Stimulated activated CD4-positive, alpha-beta T cell treated with anti-CD3 and anti-CD28 coated beads, Interleukin-2, amount 100 ng/mL, for 24 hours (primary cell): ENCODE results near the gene CES2.
A peak's percentile ranks its signal among the peaks of the same experiment; 100 is the strongest.

Experiments
- DNase-seq, 2 donors: peaks; one replicate each; pipeline ENCODE4 v3.0.0-alpha.2; 2020

CES2 gene

GRCh38 chr16:66902648-66903543 is 32.4 kb upstream of the CES2 start:
- DNase-seq, result no peak

GRCh38 chr16:66903544-66904427 is 31.5 kb upstream of the CES2 start:
- DNase-seq, result no peak

- DNase-seq, result no peak
Observed at GRCh38 chr16:66904428-66904845, 30.9 kb upstream of the CES2 start.

DNA sequence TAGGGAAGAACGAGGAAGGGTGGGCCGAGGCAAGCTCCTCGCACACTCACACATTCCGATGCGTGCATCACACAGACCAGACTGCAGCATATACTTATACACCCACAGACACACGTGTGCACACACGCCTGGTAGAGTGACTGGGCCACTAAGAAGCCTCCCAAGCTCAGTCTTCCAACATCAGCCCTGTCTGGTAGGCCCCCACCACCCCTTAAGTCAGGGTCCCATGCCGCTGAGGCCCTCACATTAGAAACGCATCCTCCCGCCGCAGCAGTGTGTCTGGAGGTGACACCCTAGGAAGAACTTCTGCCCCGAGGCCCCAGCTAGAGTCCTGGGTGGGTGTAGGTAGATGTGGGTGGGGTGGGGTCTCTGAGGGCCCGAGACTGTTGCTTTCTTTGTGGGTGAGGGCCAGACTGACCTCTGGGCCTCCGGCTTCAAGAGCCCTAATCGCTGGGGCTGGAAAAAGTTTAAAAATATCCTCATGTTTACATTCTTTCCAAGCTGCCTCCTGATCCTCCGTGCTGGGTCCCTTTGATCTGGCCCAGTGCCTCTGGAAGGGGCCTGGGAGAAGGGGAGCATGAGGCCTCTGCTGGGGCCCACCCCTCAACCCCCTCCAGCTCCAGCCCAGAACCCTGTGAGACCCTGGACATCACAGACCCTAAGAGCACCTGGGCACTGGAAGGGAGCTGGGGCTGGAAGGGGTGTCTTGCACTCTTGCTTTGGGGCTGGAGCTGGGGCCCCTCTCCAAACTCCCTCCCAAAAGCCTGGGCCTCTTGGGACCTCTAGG is 30.3 kb upstream of the CES2 start:
- DNase-seq, result no peak

DNA sequence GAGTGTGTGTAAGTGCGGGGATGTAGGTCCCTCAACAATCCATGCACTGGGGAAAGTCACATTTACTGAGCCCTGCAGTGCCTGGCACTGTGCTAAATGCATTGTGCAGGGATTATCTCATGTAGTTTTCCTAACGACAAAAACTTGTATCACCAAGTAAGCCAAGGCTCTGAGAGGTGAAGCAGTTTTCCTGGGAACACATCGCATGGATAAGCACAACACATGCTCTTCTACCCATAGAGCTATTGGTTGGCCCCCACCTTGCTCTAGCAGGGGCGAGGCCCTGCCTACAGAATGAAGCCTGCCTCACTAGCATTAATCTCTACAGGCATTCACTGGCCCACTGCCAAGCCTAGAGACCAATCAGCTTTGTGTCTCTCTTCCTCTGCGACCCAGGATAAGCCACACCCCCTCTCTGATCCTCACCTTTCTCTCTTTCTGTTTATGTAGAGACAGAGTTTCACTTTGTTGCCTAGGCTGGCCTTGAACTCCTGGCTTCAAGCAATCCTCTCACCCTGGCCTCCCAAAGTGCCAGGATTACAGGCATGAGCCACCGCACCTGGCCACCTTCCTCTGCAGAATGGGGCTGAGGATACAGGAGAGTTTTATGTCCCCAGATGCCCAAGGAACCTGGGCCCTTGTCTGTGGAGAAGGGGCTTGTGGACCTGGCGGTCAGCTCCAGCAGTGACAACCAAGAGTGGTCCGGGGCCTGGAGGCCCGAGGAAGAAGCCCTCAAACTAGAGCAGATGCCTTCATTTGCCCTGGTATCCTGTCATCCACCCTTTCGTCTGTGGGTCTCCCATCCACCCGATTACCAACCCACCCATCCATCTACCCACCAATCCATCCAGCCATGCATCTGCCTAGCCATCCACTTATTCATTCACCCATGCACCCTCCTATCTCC is 29.4 kb upstream of the CES2 start:
- peak in 1 of 2 donors; percentile 48 for DNase-seq

DNA sequence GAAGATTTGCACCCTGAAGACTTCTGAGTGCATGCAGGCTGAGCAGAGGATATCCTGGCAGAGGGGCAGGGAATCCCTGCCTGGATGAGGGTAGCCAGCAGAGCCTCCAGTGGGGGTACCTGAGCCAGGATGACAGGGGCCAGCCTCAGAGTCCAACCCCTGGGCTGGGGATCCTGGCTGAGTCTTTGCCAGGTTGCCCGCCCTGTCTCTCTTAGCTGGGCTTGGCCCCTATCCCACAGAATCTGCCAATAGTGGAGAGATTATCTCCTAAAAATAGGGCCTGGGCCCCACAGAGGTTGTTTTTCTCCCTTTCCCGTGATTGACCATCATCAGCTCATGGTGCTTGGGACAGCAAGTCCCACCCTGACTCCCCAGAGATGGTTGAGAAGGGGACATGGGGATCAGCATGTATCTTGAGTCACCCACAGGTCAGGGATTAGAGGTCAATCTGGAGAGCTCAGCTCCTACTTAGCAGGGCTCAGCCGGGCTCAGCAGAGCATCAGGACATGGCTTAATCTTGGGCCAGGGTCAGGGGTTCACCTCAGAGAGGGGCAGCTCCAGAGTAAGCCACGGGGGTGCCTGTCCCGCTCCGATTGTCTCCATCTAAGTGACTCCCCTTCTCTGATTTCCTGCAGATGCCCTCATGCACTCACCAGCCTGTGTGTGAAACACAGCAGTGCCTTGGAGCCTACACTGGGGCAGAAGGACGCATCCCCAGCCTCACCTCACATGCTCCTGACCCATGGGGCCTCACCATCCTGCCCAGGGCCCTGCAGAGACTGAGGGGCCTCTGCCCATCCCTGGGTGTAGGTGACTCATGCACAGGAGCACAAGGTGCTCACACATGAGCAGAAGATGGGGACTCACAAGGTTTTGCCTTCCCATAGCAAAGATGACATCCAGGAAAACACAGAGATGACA is 28.1 kb upstream of the CES2 start:
- DNase-seq, result no peak

GRCh38 chr16:66908116-66908515 is 27.2 kb upstream of the CES2 start:
- DNase-seq, result no peak

DNA sequence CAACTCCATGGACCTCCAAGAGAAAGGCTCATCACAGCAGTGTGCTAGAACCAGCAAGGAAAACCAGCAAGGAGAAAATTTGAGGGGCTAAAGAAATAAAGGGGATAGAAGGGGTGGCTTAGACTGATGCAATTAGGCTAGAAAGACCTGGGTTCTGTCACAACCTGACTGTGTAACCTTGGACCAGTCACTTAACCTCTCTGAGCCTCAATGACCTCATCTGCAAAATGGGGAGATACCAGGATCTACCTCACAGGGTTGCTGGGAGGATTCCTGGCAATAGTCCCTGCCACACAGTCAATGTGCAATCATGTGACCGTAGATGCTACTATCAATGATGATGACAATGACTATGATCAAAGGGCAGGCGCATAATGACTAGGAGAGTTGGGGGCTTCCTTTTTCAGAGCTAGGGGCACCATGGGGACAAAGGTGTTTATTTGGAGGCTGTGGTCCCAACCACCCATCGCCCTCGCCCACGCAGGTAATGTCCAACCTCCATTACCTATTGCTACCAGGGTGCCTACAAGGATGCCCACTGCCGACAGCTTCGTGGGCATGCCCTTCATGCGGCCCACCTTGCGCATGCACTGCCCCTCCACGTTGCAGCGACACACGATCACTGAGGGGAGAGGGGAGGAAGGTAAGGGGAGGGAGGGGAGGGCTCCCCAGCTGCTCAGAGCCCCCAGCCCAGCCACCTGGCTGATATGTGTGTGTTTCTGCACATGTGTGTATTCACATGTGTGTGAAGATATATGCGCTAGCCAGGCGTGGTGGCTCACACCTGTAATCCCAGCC is 26.4 kb upstream of the CES2 start:
- DNase-seq, result no peak

DNA sequence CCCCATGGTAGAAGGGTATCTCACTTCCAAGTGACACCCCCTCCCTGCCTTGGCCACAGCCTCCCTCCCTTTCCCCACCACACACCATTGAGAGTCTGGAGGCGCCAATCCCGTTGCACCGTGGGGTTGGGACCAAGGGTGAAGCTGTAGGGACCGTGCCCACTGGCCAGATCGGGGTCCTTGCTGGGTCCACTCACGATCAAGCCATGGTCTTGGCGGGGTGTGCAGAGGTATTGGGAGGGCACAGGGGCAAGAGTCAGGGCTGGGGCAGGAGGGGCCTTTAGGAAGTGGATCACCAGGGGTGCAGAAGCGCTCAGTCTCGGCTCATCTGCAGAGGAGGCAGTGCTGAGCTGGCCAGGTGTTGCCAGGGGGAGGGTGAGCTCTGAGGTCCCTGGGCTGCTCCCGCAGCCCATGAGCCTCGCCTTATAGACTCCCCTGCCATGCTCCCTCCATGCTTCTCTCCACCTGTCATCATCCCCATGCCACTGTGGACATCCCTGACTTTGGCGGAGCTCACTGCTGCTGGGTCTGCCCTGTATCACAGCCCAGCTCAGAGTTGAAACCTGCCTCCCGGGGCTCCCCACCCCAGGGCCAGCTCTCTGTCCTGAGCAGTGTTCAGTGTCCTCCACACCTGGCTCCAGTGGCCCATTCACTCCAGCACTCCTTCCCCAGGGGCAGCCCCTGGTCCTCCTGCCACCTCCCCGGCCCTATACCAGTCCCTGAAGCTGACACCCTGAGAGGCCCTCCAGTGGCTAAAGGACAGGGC is 25.0 kb upstream of the CES2 start:
- DNase-seq, result no peak

GRCh38 chr16:66911112-66911511 is 24.2 kb upstream of the CES2 start:
- no peak for DNase-seq

- DNase-seq, result no peak
Observed at GRCh38 chr16:66911801-66912200, 23.5 kb upstream of the CES2 start.

DNA sequence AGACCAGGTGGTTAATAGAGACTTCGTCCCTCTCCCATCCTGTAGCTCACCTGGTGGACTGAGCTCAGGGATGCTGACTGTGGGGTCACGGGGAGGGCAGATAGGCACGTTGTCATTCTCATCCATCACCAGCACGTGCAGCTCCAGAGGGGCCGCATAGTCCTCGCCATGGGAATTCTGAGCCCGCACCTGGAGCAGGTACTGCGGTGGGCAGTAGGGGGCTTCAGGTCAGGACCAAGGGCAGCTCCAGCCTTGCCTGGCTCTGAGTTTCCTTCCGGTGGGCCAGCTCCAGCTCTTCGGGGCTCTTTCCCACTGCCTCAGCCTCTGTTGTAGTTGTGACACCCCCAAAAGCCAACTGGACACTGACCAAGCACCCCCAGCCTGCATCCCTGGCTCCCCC is 22.2 kb upstream of the CES2 start:
- no peak for DNase-seq

- DNase-seq, result no peak
Observed at GRCh38 chr16:66913711-66914110, 21.6 kb upstream of the CES2 start.

DNA sequence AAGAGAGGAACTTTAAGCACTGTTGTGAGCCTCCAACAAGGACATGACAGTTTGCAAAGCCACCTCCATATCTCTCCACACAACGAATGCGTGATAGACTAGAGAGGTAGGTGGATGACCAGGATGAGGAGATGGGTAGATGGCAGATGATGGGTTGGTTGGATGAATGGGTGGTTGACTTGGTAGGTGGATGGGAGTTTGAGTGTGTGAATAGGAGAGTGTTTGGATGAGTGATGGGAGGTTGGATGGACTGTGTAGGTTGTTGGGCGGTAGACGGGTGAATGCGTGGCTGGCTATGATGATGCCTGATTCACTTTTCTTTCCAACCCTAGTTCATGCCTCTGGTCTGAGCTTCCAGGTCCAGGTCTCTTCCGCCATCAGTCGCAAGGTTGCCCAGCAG is 20.8 kb upstream of the CES2 start:
- no peak for DNase-seq

- DNase-seq, result no peak
Observed at GRCh38 chr16:66915041-66915440, 20.3 kb upstream of the CES2 start.

DNA sequence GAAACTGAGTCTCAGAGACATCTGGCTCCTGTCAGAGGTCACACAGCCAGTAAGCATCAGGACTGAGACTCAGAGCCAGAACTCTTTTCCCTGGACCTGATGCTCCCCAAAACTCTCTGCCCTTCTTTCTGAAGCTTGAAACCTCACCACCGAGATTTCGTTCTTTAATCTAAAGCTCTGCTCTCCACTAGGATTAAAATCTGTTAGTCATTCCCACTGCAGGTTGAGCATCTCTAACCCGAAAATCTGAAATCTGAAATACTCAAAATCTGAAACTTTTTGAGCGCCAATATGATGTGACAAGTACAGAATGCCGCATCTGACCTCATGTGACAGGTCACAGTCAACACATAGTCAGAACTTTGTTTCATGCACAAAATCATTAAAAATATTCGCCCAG is 18.8 kb upstream of the CES2 start:
- DNase-seq, result no peak

DNA sequence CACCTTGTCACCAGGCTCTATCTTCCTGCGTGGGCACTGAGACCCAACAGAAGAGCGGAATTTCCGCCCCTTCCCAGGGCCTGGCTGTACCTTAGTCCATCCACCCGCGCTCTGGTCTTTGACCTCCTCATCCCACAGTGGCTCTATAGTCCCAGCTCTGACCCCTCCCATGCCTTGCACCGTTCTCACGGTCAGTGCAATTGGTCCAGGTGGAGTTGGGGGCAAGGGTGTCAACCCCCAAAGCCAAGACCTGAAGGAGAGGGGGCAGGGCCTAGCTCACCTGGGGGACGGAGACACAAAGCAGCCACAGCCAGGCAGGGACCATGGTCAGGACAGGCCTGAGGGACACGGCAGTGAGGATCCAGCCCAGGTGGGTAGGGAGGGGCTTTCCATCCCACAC is 17.6 kb upstream of the CES2 start:
- no peak for DNase-seq

DNA sequence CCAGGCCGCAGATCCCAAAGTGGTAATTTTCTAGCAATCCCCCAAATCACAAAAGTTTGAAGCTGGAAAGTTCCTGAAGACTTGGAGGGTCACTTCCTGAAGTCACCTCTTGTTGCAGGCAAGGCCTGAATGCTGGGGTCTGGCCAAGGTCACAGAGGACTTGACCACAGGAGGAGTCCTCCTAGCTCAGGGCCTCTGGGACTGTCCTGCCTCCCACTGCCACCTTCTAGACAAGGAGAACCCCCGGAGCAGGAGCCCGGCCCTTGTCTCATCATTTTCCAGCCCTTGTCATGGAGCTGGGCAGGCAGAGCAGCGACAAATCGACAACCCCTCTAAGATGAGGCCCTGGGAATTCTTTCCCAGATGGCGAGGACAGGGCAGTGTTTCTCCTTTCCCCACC is 17.0 kb upstream of the CES2 start:
- no peak for DNase-seq
